LNCaP clone FGC (cell line): ENCODE data around the gene PTGS1.

ENCODE experiments used
- DNase-seq: peaks from one replicate; pipeline ENCODE4 v3.0.0-alpha.2; 2011; ENCODE audit warnings: low read depth
- H3K4me3 ChIP-seq: 2 replicates; pipeline ENCODE4 v1.5.1; 2011; ENCODE audit warnings: mild to moderate bottlenecking, low read depth, low read length, control low read depth
- TF ChIP-seq, protein P1 (sequence below): IDR thresholded peaks from 2 replicates; pipeline ENCODE4 v1.5.1; 2012; ENCODE audit warnings: mild to moderate bottlenecking; ENCODE audit not compliant: control insufficient read depth, insufficient read depth; ENCODE audit errors: extremely low read depth

PTGS1 gene

DNA sequence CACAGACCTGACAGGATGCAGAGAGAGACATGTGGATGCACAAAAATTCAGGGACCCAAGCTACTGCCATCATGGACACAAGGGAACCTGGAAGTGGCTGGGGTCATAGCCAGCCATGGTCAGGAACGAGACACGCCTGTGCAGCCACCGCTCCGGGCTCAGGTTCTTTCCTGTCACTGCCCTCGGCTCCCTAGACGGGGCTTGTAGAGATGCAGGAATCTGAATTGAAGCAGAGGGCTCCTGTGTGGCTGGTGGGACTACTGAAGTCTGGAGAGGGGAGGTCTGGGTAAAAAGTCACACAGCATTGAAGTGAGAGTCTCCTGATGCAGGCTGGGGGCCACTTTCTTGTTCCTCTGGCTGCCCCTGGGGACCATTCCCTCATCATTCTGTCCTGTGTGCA lies 32.3 kb upstream of the PTGS1 start:
- DNase-seq: no peak
- TF ChIP-seq, protein P1, sequence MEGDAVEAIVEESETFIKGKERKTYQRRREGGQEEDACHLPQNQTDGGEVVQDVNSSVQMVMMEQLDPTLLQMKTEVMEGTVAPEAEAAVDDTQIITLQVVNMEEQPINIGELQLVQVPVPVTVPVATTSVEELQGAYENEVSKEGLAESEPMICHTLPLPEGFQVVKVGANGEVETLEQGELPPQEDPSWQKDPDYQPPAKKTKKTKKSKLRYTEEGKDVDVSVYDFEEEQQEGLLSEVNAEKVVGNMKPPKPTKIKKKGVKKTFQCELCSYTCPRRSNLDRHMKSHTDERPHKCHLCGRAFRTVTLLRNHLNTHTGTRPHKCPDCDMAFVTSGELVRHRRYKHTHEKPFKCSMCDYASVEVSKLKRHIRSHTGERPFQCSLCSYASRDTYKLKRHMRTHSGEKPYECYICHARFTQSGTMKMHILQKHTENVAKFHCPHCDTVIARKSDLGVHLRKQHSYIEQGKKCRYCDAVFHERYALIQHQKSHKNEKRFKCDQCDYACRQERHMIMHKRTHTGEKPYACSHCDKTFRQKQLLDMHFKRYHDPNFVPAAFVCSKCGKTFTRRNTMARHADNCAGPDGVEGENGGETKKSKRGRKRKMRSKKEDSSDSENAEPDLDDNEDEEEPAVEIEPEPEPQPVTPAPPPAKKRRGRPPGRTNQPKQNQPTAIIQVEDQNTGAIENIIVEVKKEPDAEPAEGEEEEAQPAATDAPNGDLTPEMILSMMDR: no peak
- no peak overlapping the region for H3K4me3 ChIP-seq

- TF ChIP-seq, protein P1: no peak
Measured at GRCh38 chr9:122338994-122339393, 31.8 kb upstream of the PTGS1 start.

GRCh38 chr9:122339579-122339978 lies 31.2 kb upstream of the PTGS1 start:
- DNase-seq: no peak
- H3K4me3 ChIP-seq: no peak overlapping the region
- TF ChIP-seq, protein P1: no peak

More at GRCh38 chr9:122338994-122339393, 31.8 kb upstream of the PTGS1 start:
- no peak for DNase-seq
- H3K4me3 ChIP-seq: no peak overlapping the region

DNA sequence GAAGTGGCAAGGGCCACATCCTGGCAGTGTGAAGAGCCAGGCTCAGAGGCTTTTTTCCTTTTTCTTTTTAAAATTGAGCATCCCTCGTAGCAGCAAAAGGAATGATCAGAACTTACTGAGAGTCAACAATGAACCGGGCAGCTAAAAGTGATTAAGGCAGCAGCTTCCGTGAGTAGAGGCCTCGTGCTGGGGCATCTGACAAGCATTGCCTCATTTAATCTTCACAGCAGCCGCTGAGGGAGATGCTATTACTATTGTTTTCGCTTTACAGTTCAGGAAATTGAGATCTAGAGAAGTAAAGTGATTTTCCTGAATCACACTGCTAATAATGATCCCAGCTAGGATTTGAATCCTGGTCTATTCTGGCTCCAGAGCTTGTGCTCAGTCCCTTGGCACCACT lies 30.7 kb upstream of the PTGS1 start:
- TF ChIP-seq, protein P1: no peak
- no peak for DNase-seq
- no peak overlapping the region for H3K4me3 ChIP-seq

- DNase-seq: no peak
- H3K4me3 ChIP-seq: no peak overlapping the region
- TF ChIP-seq, protein P1: no peak
Measured at GRCh38 chr9:122342323-122343050, 28.3 kb upstream of the PTGS1 start.

DNA sequence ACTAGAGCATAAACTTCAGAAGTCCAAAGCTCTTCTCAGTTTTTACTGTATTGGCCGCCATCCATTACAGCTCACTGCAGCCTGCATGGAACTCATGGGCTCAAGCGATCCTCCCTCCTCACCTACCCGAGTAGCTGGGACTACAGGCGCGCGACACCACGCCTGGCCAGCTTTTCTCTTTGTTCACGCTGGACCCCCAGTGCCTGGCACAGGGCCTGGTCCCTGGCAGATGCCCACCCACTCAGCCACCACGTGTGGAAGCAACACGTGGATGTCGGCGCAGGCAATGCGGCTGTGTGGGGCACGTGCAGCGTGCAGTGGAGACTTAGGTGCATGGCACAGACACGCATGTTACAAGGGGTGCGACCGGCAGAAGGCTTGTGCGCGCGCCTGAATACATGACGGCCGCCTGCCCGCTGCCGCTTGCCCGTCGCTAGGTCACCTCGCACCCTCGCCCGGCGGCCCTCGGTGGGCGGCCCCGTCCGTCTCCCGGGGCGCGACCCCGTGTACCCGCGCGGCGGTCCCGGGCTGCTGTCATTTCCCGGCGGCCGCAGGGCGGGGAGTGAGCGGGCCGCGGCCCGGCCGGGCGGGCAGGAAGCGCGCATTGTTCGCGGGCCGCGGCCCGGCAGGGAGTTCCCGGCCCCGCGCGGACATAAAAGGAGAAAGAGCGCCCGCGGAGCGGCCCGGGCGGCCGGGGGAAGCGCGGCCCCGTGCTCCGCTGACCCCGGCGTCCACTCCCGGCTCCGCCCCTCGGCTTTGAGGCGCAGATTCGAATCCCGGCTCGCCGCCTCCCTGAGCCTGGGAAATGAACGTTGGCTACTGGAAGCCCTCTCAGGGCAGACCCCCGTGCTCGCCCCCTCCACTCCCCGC lies 24.1 kb upstream of the PTGS1 start:
- no peak for DNase-seq
- H3K4me3 ChIP-seq: no peak overlapping the region
- TF ChIP-seq, protein P1: no peak
